Ovary (tissue), 3 donors: ENCODE data around the gene IL10RA.

Experiments used
- EP300 ChIP-seq: sonication (generic); formaldehyde crosslinking; IDR thresholded peaks from one replicate; pipeline ENCODE4 v1.6.1; 2017; ENCODE audit warnings: antibody characterized with exemption
- POLR2A ChIP-seq: fragments of 450-650 bp; IDR thresholded peaks from one replicate; pipeline ENCODE4 v1.6.1; 2017; ENCODE audit warnings: antibody characterized with exemption, mild to moderate bottlenecking, moderate library complexity
- TF ChIP-seq, protein P1 (sequence below), 3 donors: fragments of 450-650 bp in 2 of 3; fragments of 200-600 bp in 1 of 3; IDR thresholded peaks; one replicate each; pipeline versions ENCODE4 v1.5.1 to v1.8.0; 2016 to 2022; ENCODE audit warnings: antibody characterized with exemption in 3 of 3, mild to moderate bottlenecking in 1 of 3
- donor health status: DM: no; HTN: no; CAD: no.

DNA sequence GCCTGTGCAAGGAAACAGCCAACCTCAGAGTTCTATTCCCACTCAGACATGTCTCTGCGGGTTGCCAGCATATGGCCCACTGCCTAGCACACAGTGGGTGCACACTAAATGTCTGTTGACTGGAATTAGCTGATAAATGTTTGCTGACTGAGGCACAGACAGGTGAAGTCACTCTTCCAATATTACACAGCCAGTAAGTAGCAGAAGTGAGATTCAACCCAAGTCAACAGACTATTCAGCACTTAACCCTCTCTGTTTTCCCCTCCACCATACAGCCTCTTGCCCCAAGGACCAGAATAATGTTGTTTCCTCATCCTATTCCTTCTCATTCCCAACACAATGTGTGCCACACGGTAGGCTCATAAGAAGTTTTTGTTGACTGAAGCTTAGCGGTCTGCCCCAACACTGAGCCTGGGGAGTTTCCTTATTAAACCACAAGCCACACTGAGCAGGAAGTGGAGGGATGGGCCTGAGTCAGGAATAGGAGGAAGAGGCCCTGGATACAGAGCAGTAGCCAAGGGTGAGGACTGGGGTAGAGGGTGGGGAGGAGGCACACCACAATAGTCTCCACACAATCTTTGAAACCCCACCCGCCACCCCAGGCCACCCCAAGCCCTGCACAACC, 15.7 kb upstream of the IL10RA start:
- no peak for TF ChIP-seq POLR2A
- TF ChIP-seq, protein P1, sequence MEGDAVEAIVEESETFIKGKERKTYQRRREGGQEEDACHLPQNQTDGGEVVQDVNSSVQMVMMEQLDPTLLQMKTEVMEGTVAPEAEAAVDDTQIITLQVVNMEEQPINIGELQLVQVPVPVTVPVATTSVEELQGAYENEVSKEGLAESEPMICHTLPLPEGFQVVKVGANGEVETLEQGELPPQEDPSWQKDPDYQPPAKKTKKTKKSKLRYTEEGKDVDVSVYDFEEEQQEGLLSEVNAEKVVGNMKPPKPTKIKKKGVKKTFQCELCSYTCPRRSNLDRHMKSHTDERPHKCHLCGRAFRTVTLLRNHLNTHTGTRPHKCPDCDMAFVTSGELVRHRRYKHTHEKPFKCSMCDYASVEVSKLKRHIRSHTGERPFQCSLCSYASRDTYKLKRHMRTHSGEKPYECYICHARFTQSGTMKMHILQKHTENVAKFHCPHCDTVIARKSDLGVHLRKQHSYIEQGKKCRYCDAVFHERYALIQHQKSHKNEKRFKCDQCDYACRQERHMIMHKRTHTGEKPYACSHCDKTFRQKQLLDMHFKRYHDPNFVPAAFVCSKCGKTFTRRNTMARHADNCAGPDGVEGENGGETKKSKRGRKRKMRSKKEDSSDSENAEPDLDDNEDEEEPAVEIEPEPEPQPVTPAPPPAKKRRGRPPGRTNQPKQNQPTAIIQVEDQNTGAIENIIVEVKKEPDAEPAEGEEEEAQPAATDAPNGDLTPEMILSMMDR (IDR thresholded peaks at IDR 0.05): no peak
- TF ChIP-seq EP300: no peak
